HG03565 (cell line): ENCODE results near the gene SLC12A5.

Experiments
- ATAC-seq: cut with Tn5 transposase; IDR thresholded peaks from one replicate; pipeline ENCODE4 v1.9.1; 2021; ENCODE audit warnings: mild to moderate bottlenecking, moderate library complexity; ENCODE audit not compliant: unreplicated experiment

The SLC12A5 gene

DNA sequence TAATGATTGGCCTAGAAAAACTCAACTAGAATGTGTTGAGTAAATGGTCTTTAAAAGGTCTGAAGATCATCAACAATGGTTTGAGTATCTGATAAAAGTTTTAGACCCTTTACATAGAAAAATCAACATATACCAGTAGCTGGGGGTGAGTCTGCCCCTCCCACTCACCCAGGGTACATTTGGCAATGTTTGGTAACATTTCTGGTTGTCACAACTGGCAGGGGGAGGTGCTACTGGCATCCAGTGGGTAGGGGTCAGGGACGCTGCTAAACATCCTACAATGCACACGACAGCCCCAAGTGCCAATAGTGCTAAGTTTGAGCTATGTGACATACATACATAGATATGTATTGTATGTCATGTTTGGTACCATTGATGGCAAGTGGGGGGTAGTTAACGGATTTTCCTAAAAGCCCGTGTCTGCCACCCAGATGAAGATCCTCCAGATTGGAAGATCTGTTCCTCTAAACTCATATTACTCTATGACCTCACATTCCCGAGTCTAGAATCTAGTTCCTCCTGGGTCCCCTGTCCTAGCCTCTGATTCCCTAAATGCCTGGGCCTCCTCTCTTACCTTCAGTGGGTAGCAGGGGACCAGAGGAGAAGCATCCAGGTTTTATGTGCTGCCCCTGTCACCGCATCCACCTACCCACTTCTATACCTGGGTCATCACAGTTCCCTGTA lies 22.9 kb upstream of the SLC12A5 start:
- no peak for ATAC-seq

DNA sequence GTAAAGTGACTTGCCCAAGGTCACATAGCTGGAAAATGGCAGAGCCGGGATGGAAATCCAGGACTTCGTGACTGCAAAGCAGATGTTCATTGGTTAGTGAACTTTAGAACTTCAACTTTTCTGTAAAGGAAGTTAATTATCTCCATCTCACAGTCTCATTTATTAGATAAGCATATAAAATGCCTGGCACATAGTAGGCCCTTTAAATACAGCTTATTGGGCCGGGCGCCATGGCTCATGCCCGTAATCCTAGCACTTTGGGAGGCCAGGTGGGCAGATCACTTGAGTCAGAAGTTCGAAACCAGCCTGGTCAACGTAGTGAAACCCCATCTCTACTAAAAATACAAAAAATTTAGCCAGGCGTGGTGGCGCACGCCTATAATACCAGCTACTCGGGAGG lies 22.1 kb upstream of the SLC12A5 start:
- no peak for ATAC-seq

DNA sequence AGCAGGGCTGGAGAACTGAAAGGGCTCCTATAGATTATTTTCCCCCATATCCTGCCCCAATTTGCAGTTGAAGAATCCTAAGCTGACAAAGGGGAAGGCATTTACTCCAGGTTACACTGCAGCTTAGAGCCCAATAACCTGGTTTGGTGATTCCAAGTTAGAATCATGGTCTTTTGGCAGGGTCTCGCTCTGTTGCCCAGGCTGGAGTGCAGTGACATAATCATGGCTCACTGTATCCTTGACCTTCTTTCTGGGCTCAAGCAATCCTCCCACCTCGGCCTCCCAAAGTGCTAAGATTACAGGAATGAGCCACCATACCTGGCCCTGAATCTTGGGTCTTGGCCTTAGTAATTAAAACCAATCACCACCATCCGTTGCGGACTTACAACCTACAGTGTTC lies 21.3 kb upstream of the SLC12A5 start:
- no peak for ATAC-seq

DNA sequence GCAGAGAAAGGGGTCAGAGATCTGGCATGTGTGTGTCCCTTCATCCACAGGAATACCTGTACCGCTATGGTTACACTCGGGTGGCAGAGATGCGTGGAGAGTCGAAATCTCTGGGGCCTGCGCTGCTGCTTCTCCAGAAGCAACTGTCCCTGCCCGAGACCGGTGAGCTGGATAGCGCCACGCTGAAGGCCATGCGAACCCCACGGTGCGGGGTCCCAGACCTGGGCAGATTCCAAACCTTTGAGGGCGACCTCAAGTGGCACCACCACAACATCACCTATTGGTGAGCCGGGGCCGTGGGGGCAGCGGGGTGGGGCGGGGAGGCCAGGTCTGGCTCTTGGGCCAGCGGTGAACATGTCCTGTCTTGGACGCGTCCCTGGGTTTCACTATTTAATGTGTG lies 19.2 kb upstream of the SLC12A5 start:
- ATAC-seq = no peak

DNA sequence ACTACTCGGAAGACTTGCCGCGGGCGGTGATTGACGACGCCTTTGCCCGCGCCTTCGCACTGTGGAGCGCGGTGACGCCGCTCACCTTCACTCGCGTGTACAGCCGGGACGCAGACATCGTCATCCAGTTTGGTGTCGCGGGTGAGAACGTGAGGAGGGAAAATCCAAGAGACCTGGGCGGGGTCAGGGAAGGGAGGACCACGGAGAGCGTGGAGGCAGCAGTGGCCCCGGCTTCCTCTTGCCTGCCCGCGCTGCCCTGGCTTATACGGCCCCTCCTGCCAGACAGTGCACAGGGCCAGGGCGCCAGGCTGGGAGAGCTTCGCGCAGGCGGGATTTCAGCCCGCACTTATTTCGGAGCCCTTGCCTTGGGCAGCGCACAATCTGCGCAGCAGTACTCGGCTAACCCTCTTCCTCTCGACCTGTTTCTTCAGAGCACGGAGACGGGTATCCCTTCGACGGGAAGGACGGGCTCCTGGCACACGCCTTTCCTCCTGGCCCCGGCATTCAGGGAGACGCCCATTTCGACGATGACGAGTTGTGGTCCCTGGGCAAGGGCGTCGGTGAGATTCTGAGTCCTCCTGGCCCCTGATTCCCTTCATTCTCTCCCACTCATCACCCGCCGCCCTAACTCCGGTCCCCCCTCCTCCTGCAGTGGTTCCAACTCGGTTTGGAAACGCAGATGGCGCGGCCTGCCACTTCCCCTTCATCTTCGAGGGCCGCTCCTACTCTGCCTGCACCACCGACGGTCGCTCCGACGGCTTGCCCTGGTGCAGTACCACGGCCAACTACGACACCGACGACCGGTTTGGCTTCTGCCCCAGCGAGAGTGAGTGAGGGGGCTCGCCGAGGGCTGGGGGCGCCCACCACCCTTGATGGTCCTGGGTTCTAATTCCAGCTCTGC lies 18.3 kb upstream of the SLC12A5 start:
- ATAC-seq = no peak

DNA sequence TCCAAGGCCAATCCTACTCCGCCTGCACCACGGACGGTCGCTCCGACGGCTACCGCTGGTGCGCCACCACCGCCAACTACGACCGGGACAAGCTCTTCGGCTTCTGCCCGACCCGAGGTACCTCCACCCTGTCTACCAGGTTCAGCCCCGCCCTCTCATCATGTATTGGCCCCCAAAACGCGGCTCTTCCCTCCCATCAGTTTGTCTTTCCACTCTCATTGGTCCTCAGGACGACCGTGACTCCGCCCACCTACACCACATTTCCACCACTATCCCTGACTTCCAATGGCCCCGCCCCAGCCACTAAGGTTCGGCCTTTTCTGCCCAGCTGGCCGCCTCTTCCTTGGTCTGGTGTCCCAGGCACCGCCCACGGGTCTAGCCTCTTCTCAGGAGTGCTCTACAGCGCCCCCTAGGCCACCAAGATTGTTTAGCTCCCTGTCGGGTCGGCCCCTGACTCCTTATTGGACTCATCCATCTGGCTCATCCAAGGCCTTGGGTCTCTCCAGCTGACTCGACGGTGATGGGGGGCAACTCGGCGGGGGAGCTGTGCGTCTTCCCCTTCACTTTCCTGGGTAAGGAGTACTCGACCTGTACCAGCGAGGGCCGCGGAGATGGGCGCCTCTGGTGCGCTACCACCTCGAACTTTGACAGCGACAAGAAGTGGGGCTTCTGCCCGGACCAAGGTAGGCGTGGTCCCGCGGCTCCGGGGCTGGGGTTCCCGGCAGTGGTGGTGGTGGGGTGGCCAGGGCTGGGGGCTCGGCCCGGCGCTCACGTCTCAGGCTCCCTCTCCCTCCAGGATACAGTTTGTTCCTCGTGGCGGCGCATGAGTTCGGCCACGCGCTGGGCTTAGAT lies 17.2 kb upstream of the SLC12A5 start:
- ATAC-seq = no peak

DNA sequence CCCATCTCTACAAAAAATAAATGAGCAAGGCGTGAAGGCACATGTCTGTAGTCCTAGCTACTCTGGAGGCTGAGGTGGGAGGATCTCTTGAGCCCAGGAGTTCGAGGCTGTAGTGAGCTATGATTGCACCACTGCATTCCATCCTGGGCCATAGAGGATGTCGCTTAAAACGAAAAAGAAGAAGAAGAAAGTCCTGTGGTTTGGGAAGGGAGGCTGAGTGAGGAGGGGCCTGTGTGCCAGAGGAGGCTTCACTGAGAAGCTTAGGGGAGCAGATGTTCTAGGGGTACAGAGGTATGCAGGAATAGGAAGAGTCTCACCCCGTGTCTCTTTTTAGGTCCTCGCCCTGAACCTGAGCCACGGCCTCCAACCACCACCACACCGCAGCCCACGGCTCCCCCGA lies 16.1 kb upstream of the SLC12A5 start:
- no peak for ATAC-seq

DNA sequence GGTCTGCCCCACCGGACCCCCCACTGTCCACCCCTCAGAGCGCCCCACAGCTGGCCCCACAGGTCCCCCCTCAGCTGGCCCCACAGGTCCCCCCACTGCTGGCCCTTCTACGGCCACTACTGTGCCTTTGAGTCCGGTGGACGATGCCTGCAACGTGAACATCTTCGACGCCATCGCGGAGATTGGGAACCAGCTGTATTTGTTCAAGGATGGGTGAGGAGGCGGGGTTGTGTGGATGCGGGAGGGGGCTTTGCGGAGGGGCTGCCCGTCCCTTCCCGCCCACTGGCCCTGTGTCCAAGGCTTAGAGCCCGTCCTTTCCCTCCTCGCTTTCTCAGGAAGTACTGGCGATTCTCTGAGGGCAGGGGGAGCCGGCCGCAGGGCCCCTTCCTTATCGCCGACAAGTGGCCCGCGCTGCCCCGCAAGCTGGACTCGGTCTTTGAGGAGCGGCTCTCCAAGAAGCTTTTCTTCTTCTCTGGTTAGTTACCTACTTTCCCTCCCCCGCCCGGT lies 15.6 kb upstream of the SLC12A5 start:
- no peak for ATAC-seq

DNA sequence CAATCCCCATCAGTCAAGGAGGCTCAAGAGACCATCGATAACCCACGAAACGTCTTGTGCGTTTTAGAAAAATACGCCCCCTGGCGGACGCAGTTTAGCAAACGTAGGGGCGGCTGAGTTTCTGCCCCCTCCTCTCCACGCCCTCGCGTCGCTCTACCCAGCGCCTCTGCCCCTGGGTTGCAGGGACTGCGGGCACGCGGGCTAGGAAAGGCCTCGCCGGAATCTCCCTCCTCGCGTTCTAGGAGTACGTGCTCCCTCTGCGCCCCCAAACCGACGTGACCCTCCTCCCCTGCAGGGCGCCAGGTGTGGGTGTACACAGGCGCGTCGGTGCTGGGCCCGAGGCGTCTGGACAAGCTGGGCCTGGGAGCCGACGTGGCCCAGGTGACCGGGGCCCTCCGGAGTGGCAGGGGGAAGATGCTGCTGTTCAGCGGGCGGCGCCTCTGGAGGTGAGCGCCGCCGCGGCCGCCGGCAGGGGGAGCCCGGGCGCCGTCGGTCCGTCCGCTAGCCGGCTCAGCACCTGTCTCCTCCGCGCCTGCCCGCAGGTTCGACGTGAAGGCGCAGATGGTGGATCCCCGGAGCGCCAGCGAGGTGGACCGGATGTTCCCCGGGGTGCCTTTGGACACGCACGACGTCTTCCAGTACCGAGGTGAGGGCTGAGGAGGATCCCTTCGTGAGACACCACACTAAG lies 15.0 kb upstream of the SLC12A5 start:
- ATAC-seq = no peak

DNA sequence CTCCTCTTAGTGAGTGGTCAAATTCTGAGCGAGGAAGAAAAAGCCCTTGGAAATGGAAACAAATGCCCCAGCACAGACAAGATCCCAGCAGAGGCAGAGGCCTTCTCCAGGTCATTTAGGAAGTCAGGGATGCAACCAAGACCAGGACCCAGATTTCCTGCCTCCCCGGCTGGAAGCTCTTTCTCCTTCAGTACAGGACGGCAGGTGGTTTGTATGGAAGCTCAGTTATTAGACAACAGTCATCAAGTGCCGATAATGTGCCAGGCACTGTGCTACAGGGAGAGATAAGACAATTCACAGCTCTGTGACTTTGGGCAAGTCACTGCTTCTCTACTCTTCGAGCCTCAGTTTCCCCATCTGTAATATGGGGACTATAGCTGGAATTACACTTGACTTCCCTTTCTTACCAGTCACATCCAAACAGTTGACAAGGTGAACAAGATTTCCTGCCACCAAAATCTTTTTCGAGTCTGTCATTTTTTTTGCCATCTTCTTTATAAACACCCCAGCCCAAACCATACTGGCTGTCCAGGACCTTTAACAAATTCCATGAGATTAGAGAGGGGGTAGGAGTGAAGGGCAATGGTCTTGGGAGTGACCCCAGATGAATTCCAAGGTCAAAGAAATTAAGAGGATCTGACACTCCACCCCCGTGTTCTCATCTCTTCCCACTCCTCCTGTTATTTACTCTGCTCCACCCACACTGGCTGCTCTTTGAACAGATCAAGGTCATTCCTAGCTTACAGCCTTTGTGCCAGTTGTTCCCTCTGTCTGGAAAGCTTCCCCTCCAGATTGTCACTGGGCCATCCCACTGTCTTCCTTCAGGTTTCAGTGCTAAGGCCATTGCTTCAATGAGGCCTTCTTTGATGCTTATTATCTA lies 14.3 kb upstream of the SLC12A5 start:
- no peak for ATAC-seq

DNA sequence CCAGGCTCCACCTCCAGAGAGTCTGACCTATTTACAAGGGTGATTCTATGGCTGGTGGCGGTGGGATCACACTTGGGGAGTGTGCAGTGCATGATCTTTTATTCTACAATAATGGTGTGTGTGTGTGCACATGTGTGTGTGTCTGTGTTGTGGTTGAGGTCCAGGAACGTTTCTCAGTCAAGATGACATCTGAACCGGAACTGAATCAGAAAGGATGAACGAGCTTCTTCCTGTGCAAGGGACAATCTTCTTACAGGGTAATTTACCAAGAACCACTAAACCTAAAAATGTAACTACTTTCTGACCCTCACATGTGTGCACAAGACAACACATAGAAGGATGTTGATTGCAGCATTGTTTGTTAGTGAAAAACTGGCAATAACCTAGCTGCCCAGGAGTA lies 11.7 kb upstream of the SLC12A5 start:
- ATAC-seq = no peak

DNA sequence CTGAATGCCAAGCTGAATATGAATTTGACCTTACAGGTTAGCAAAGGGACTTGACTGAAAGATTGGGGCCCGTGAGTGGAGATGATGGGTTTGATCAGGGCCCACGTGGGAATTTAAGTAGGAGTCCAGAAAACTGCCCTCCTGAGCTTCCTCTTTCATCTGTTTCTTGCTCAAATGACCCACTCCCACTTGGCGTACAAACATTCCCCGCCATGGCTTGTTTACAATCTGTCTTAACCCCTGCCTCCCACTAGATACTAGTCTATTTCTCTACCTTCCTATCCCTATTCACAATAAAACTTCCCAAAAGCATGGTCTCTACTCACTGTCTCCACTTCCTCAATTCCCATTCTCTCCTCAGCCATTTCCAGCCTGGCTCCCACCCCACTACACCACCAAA lies 10.9 kb upstream of the SLC12A5 start:
- ATAC-seq = no peak

DNA sequence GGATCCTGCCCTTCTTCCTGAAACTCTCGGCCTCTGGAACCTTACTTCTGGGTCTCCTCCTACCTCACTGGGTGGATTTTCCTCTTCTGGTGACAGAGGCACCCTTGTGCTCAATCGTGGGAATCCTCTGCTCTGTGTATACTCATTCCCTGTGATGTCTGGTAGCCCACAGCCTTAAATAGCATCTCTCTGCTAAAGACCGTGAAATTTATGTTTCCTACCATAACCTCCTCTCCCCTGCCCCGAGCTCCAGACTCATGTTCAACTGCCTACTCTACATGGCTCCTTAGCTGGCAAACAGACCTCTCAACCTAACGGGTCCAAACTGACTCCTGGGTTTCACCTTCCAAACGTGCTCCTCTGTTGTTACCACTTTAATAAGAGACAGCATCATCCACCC lies 10.4 kb upstream of the SLC12A5 start:
- no peak for ATAC-seq

DNA sequence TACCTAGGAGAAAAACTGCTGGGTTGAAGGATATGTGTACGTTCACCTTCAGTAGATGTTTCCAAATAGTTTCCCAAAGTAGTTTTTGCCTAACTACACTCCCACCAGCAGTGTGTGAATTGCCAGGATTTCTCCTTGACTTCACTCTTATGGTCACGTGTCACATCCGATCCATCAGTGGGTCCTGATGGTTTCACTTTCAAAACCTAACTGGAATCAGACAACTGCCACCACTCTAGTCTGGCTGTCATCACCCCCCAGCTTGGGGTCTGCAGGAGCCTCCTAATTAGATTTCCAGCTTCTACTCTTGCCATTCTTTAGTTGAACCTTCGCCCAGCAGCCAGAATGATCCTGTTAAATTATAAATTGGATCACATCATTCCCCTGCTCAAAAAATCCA lies 8.5 kb upstream of the SLC12A5 start:
- no peak for ATAC-seq

DNA sequence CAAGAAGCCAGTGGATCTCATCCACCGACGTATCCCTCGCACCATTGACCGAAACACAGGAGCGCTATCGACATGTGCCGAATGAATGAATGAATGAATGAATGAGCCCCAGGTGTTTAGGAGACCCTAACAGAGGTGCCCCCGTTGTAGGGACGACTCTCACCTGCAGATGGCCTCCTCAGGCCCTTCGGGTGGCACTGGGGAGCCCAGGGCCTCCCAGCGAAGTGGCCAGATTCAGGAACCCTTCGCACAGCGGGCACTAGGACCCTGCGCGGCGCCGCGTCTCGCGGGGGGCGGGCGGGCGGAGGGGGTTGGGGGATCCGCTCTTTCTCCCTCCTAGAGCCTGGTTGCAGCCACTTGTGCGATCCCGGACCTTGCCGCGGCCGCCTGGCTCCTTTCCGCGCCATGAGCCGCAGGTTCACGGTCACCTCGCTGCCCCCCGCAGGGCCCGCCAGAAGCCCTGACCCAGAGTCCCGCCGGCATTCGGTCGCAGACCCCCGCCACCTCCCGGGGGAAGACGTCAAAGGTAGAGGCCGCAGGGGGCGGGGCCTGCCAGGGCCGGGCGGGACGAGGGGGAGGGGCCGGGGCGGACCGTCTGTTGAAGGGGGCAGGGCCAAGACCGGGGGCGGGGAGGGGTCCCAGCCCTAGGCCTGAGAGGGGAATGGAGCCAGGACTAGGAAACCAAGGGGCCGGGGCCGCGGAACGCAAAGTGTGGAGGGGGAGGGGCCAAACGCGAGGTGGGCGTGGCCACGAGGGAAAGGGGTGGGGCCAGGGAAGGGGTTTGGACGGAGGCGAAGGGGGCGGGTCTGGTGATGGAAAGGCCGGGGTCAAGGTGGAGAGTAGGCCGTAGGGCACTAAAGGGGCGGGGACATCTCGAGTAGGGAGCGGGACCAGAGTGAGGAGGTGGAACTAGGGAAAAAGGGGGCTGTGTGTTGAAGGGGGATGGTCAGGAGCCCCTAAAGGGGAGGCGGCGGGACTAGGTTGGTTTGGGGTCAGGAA lies 7.4 kb upstream of the SLC12A5 start:
- ATAC-seq = no peak

DNA sequence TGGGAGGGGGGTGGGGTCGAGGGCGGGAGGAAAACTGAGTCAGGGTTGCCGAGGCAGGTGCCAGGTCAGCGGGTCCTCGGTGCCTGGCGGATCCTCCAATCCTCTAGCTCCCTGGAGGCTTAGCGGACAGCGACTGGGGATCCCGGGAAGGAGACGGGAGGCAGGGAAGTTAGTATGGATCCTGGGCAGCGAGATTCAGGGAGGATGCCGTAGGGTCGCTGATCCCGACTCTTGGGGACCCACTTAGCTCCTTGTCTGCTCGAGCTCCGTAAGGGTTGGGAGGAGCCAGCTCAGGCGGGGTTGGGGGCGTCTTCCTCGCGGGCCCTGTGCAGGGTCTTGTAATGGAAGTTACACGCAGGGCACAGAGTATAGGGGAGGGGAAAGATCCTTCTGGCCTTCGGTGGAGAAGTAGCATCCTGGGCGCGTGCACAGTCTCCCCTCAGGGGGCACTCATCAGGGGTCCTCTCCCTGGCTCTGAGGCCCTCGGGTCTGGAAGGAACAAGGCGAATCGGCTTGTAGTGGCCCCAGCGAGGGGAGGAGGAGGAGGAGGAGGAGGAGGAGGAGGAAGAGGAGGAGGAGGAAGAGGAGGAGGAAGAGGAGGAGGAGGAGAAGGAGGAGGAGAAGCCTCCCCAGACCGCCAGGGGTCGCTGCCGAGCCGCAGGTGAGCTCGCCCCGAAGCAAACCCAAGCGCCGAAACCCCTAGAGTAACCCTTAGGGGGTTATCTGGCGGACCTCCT lies 6.4 kb upstream of the SLC12A5 start:
- no peak for ATAC-seq

DNA sequence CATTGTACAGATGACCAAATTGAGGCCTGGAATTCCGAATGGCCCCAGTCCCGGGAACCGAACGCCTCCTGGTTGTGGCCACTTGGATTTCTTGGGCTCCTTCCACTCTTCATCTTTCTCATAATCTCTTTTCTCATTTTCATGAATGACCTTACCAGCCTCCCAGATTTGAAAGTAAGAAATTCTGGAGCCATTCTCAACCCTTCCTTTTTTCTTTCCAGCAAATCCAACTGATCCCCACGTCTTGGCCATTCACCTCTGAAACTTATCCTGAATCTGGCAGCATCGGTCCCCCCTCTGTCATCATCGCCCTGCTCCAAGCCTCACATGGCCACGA lies 5.9 kb upstream of the SLC12A5 start:
- no peak for ATAC-seq

DNA sequence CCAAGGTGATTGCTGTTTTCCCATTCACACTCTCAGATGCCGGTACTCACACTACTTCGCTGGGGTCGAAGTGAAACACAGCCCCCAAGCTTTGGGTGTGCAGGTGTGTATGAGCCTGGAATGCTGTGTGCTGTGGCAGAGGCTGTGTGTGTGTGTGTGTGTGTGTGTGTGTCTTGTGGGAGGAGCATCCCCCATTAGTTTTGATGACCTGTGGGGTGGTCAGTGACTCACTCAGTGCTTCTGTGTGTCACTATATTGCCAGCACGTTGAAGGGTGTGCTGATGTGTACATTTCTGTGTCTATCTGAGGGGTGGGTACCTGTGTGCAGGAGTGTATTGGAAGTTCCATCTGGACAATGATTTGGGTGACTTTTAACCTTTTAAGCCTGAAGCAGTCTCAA lies 5.0 kb upstream of the SLC12A5 start:
- ATAC-seq = no peak
